Superior temporal gyrus (tissue), 1 donor: ENCODE measurements around the gene VAC14.

Source experiments
- DNase-seq: peaks from one replicate; pipeline ENCODE4 v3.0.0-alpha.2; 2016; ENCODE audit errors: extremely low spot score

The VAC14 gene

DNA sequence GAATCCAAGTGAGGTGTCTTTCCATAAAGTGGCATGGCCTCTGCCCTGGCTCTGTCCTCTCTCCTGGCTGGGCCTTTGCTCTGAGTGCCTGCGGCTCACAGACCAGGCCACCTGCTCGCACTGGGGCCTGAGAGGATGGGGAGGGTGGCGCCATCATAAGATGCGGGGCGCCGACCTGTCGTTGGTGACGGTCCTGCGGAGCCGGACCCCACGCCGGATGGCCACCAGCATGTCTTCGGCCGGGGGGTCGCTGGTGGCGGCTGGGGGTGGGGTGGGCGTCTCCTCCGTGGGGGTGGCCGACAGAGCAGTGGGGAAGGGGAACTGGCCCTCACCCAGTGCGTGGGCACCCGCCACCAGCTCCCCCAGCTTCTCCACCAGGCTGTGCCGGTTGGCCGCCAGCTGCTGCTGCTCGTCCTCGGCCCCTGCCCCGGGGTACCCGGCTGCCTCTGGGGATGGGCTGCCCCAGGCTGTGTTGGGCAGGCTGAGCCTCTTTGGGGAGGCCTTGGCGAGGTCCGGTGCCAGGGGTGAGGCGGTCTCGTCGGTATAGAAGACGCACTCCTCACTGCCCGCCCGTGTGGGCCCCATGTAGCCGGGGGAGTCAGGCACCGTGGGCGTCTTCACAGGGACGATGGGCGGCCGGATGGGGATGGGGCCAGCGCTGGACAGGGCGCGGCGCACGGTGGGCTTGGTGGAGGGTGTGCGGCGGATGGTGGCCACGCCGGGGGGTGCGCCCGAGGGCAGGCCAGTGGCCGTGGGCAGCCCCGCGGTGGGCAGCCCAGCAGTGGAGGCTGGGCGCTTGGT, 137.2 kb downstream of the VAC14 start:
- DNase-seq: no peak

DNA sequence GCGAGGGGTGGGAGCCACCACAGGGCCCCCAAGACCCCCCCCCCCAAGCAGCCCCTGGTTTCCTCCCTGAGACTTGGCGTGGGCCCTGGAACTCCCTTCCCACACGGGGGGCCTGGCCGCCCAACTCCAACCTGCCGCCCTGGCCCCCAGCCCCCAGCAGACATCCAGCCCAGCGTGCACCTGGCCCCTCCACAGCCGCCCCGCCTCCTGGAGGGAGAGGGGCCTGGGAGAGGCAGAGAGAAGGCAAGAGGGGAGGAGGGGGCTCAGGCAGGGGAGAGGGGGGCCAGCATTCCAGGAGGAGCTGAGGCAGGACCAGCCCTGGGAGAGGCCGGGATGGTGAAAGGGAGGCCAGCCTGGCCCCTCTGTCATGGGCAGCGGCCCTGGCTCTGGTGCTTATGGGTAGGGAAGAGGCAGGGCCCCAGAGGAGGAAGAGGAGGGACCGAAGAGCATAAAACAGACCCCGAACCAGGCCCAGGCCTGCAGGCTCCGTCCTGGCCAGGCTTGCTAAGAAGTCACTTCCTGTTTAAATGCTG, 137.9 kb downstream of the VAC14 start:
- no peak for DNase-seq

DNA sequence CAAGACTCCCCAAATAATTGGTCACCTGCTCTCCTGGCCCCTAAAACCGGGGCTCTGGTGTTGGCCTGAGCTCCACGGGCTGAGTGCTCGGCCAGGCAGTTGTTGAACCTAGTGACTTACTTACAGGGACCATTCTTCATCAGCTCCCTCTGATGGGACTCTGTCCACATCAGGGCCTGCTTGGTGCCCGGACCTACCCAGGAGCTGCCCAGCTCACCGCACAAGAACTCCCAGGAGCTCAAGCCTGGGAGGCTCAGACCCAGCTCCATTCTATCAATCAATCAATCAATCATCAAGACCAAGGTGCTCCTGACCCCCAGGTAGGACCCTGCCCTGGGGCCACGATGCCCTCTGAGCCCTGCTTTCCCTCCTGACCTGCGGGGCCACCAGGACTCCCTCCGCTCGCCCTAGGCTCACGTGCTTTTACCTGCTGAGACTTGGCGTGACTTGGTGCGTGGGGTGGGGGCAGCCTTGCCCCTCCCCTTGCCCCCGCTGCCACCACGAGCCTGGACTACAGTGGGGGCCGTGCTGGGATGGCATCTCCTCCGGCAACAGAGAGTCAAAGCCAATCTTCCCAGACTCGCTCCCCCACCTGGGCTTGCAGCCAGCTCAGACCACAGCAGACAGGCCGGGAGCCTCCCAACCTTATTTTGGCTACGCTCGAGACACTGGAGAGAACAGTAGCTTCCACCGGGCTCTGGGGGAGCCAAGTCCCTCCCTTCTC, 138.9 kb downstream of the VAC14 start:
- DNase-seq: no peak

DNA sequence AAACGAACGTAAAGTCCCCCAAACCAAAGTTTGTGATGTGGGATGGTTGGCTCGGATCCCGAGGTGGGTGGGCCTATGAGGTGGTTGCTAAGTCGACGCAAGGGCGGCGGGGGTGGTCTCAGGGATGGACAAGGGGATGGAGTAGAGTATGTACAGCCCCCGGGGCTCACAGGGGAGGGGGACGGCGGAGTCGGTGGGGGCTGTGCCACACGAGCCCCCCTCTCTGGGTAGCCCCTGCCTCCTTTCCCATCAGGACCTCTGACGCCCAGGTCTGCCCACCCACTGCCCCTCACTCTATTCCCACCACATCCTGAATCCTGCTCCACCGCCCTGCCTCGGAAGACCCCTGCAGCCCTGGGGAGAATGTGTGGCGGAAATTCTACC, 139.4 kb downstream of the VAC14 start:
- no peak for DNase-seq

DNA sequence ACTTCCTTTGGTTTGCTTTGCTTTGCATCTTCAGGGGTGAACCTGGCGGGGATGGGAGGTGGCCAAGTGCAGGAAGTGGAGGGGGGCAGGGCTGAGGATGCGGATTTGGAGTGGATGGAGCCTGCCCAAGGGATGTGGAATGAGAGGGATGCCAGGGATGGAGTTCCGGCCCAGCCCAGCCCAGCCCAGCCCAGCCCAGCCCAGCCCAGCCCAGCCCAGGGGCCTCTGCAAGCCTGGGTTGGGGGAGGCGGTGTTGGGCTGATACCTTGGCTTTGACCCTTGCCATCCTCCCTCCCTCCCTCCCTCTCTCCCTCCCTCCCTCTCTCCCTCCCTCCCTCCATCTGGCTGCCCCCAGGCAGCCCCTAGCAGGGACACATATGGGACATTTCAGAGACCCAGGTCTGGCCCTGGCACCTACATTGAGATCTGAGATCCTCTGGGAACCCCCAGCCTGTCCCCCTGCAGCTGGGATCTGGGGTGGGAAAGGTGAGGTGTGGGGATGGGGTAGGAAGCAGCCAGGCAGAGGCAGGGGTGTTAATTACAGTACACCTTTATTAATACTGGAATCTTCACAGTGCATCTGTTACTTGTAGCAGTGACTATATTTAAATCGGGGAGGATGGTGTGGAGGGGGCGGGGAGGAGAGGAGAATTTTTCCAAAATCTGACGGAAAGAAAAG, 140.1 kb downstream of the VAC14 start:
- no peak for DNase-seq

DNA sequence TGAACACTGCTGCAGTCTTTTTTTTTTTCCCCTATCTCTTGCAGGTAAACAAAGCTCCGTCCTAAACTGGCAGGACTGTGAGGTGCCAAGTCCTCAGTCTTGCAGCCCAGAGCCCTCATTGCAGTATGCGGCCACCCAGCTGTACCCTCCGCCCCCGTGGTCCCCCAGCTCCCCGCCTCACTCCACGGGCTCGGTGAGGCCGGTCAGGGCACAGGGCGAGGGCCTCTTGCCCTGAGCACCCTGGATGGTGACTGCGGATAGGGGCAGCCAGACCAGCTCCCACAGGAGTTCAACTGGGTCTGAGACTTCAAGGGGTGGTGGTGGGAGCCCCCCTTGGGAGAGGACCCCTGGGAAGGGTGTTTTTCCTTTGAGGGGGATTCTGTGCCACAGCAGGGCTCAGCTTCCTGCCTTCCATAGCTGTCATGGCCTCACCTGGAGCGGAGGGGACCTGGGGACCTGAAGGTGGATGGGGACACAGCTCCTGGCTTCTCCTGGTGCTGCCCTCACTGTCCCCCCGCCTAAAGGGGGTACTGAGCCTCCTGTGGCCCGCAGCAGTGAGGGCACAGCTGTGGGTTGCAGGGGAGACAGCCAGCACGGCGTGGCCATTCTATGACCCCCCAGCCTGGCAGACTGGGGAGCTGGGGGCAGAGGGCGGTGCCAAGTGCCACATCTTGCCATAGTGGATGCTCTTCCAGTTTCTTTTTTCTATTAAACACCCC, 140.8 kb downstream of the VAC14 start:
- DNase-seq: no peak

DNA sequence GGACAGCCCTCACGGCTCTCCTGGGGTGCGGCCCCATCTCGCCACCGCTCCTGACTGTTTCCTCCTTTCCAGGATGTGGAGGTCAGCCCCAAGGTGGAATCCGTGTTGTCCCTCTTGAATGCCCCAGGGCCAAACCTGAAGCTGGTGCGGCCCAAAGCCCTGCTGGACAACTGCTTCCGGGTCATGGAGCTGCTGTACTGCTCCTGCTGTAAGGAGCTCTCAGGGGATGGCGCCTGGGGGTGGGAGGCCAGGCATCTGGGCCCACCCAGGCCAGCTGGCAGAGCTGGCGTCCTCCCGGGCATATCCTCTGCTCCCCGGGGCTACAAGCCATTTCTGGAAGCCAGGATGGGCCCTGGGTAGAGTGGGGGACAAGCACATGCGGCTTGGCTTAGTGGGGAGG, 141.4 kb downstream of the VAC14 start:
- DNase-seq: no peak

DNA sequence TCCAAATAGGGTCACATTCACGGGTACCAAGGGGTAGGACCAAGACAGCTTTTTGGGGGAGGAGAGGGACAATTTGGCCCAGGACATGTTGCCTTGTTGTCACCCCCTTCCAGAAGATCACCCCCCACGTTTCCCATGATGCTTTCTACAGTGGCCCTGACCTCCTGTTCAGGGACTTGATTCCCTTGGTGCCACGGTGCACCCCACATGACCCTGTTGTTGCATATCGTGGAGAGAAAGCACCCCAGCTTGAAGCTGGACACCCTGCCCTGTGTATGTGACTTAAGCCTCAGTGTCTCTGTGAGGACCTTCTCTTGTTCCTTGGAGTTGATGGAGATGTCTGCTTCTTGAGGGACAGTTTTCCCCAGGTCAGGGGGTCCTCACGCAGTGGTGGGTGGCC, 142.0 kb downstream of the VAC14 start:
- no peak for DNase-seq

DNA sequence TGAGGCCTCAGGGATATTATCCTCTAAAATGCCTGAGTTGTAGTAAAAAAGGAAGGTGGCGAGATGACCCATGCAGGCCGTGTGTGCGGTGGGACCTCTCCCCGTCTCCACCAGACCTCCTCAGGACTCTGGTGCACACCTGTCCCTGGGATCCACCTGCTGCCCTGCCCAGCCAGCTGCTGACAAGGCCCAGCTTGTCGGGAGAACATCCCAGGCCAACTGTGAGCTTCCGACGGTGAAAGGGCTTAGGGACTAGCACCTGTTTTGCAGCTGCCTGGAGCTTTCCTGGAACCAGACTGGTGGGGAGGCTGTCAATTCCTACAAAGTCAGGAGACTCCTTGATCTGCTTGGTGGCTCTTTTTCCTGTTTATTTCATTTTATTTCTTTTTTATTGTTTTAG, 143.0 kb downstream of the VAC14 start:
- no peak for DNase-seq

DNA sequence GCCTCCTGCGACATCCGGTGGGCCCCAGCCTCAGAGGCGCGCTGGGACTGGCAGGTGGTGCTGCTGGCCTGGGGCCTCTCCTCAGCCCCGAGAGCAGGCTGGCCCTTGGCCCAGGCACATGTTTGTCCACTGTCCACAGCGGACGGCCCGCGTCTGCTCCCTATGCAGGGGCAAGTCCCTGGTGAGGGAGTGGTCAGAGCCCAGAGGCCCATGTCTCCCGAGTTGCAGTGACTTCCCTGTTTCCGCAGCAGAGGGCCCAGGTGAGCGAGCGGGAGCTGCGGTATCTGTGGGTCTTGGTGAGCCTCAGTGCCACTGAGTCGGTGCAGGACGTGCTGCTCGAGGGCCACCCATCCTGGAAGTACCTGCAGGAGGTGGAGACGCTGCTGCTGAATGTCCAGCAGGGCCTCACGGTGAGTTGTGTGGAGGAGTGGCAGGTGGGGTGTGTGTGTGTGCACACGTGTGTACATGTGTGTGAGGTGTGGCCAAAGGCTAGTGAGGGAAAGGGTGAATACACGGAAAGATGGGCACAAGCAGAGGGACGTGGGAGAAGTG, 144.2 kb downstream of the VAC14 start:
- no peak for DNase-seq

DNA sequence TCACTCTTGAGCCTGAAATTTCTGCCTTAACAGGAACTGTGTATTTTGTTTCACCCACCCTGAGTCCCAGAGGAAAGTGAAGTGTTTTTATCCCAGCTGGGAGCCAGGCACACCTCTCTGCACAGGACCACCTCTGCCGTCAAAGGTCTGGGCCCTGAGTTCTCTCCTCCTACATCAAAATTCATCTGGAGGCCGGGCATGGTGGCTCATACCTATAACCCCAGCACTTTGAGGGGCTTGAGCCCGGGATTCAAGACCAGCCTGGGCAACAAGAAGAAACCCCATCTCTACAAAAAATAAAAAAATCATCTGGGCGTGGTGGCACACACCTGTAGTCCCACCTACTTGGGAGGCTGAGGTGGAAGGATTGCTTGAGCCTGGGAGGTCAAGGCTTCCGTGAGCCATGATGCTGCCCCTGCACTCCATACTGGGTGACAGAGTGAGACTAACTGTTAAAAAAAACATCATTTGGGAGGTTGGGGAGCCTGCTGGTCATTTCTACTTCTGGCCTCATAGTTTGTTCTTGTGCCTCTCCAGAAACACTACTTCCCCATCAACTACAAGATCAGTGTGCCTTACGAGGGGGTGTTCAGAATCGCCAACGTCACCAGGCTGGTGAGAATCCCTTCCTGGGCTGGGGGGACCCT, 144.8 kb downstream of the VAC14 start:
- DNase-seq: no peak

DNA sequence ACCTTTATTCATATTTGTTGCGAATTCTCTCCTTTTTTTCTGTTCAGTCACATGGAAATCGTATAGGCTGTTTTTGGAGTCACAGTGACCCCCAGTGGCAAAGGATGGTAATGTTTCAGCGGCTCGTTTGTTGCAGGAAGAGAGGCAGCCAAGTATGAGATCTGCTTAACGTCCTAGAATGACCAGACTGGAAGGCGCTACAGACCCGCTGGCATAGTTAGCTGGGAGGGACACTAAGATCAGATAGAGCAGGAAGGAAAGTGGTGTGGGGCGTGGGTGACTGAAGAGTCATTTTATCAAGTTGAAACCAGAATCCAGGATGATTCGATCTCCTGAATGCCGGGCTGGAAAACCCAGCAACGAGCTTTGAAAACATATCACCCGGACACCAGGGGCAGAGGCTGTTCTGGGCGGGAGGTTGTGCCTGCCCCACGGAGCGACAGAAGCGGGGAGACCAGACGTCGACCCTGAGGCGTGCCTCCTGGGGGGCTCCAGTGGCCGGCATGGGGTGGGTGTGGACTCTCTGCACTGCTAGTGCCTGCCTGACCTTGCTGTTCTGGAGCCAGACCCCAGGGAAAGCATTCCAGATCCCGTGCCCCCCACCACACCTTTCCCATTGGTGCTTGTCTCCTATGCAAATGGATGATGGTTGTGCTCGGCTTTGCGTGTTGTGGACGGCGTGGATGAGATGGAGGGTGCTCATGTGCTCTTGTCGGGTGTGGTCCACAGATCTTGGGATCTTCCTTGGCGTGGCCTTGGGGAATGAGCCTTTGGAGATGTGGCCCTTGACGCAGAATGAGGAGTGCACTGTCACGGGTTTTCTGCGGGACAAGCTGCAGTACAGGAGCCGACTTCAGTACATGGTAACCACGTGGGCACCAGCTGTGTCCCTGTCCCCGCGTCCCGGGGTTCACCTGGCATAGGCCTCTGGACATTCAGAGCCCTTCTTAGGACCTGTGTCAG, 146.9 kb downstream of the VAC14 start:
- peak; percentile 95 for DNase-seq

DNA sequence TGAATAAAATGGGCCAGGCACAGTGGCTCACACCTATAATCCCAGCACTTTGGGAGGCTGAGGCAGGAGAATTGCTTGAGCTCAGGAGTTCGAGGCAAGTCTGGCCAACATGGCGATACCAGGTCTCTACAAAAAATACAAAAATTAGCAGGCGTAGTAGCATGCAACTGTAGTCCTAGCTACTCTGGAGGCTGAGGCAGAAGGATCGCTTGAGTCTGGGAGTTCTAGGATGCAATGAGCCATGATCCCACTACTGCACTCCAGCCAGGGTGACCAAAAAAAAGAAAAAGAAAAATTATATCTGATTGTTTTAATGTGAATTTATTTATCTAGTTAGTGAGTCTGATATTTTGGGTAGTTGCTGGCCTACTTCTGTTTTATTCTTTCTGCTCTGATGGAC, 147.6 kb downstream of the VAC14 start:
- no peak for DNase-seq

DNA sequence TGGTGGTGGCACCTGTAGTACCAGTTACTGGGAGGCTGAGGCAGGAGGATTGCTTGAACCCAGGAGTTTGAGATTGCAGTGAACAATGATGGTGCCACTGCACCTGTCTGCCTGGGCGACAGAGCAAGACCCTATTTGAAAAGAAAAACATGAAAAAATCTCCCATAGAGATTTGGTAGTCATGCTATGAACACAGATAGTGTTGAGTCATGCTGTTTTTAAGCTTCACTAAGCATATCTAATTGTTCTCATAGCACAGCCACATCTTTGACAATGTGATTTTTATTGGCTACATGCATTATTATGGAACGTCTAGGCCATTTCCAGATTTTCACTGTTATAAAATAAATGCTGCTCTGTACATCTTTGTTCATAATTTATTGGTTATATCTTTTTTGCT, 148.6 kb downstream of the VAC14 start:
- DNase-seq: no peak

DNA sequence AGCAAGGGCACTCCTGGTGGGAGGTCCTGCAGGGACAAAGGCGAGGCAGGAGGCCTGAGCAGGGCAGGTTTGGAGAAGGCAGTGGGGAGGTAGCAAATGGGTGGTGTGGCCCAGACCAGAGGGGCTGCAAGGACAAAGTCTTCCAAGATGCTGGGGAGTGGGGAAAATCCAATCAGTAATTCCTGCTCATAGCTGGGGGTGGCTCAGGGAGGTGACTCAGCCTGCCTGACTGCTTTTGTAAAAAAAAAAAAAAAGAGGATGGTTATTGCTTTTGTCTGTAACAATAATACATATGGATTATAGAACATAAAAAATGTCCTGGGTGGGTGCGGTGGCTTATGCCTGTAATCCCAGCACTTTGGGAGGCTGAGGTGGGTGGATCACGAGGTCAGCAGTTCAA, 149.4 kb downstream of the VAC14 start:
- DNase-seq: no peak

DNA sequence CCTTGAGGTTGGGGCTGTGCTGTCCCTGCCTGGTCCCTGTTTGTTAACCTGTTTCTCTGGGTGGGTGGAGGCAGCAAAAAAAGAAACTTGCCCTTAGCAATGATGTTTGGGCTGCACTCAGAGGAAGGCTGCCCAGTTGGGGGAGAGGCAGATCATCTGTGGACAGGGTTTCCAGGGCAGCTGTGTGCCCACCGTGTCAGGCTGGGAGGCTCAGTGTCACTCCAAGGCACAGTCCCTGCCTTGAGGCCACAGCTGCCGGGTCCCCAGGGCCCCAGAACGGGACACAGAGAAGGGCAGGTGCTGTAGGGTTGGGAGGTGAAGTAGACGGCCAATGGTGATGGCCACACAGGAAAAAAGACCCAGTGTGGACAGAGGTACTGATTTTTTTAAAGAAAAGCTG, 150.7 kb downstream of the VAC14 start:
- DNase-seq: no peak

DNA sequence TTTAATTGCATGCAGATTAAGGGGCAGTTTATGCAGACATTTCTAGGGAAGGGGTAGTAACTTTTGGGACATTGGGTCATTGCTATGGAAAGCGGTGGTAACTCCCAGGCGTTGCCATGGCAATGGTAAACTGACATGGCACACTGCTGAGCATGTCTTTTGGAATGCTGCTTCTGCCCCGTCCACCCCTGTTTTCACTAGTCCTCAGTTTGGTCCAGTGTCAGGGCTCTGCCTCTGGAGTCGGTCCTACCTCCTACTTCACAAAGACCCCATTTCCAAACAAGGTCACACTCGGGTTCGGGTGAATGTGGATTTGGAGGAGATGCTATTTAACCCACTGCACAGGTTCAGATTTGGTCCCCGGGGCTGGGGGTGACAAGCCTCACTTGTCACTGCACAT, 151.7 kb downstream of the VAC14 start:
- no peak for DNase-seq

DNA sequence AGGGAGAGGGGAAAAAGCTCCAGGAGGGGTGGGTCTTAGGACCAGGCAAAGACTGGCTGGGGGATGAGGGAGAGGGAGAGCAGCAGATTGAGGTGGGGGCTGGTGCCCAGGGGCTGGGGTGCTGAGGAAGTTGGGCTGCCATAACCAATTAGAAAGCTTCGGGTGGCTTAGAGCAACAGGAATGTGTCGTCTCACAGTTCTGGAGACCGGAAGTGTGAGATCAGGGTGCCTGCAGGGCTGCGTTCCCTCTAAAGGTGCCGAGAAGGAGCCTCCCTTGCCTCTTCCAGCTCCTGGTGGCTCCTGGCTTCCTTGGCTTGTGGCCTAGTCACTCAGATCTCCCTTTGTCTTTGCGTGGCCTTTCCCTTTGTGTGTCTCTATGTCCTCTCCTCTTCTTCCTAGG, 152.4 kb downstream of the VAC14 start:
- no peak for DNase-seq

DNA sequence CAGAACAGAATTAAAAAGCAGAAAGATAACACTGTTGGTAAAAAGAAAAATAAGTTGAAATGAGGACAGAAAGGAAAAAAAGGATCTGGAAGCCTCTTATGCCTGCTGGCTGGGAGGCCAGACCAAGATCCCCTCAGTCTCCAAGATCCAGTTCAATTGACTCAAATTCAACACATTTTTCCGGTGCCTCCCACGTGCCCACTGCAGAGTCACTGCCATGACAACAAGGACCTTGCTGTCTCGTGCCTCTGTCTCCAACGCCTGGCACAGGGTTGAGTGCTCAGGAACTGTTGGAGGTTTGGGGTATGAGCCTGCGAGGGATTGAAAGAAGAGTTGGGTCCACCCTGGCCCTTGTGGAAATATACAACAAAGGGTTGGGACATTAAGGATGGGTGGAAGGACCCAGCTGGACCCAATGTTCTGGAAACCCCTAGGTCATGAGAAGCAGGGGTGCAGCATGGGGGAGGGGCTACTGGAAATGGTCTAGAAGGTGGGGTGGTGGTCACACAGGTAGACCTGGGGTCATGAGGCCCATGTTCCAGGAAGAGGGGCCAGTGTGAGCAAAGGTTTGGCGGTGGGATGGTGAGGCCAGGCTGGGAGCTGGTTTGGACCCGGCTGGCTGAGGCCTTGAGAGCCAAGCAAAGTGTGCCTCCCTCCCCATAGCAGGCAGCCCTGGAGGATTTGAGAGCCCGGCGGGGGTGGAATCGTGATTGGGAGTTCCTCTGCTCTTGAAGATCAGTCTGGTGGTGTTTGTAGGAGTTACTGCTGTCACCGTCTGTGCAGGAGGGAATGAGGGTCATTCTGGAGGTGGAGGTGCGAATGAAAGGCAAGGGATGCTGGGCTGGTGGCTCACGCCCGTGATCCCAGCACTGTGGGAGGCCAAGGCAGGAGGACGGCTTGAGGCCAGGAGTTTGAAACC, 153.3 kb downstream of the VAC14 start:
- DNase-seq: no peak
